HG02970 (cell line): ENCODE data around the gene ANXA6.

Experiments used
- ATAC-seq: cut with Tn5 transposase; IDR thresholded peaks from one replicate; pipeline ENCODE4 v1.9.1; 2021; ENCODE audit warnings: mild to moderate bottlenecking, moderate library complexity, moderate number of reproducible peaks; ENCODE audit not compliant: unreplicated experiment, low FRiP score

ANXA6 gene

GRCh38 chr5:151068433-151069197, 89.0 kb downstream of the ANXA6 start:
- ATAC-seq = peak; percentile 44

DNA sequence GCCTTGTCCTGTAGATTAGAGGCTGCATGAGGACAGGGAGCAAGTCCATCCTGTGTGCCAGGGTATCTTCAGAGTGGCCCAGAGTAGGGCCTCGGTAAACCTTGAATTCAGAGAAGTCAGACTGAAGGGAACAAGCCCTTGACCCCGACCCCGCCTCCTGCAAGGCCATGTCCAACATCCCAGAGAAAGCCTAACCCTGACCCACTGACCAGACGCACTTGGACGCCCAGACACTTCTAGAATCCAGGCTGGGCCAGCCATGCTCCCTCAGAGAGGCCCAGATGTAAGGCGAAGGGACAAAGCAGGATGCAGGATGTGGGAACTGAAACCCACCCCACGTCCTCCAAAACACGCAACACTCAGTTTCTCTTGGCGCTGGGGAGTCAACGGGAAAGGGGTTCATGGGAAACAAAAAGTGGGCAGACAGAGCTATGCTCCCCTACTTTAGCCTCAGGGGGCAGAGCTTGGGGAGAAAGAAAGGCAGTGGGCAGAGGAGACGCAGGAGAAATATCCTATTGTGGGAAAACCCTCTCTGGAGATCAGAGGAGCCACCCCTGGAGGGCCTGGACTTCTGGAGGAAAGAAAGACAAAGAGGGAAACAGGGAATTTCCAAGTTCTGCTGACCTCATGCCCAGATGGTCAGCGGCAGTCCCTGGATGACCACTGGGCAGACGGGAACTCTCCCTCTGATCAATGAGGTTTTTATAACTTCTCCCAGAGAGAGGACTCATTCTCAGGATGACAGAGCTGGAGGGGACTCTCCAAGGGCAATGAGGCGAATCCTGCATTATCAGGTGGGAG, 89.7 kb downstream of the ANXA6 start:
- no peak for ATAC-seq

GRCh38 chr5:151066920-151067319, 90.7 kb downstream of the ANXA6 start:
- no peak for ATAC-seq

DNA sequence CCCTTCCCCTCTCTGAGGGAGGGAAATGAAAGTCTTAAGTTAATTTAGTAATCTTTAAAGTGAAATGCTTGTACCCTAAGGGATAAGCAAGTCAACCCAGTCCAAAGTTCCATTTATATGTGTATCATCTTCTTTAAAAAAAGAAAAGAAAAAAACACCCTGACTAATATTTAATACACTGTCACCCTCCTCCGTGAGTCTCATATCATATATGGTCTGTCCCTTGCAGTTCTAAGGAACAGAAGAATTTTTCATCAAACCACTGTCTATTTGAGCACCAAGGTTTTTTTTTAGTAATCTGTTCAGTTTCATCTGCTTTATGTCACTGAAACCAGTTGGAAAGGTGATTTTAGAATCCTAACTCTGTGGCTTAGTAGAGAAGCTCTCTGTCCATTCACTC, 92.0 kb downstream of the ANXA6 start:
- no peak for ATAC-seq

DNA sequence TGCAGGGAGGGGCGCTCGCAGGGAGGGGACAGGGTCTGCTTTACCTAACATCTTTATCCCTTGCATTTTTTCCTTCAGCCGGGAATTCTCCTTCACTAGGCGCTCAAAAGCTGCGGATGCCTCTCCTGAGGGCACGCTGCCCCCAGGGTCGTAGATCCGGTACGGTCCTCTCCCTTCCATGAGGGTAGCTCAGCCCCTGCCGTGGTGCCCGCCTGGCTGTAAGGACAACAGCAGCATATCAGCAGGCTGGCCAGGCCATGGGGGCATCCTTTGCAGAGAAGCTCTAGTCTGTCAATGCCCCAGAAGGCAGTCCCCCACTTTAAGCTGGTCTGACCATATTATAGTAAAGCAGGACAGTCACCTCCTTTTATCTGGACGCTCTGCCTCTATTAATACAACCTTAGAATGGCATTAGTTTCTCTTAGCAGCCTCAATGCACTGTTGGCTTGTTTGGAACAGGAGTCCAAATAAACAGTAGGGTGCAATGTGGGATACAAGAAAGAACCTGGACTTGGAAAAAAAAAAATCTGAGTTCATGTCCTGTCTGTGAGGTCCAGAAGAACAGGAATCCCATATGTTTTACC, 92.6 kb downstream of the ANXA6 start:
- no peak for ATAC-seq

DNA sequence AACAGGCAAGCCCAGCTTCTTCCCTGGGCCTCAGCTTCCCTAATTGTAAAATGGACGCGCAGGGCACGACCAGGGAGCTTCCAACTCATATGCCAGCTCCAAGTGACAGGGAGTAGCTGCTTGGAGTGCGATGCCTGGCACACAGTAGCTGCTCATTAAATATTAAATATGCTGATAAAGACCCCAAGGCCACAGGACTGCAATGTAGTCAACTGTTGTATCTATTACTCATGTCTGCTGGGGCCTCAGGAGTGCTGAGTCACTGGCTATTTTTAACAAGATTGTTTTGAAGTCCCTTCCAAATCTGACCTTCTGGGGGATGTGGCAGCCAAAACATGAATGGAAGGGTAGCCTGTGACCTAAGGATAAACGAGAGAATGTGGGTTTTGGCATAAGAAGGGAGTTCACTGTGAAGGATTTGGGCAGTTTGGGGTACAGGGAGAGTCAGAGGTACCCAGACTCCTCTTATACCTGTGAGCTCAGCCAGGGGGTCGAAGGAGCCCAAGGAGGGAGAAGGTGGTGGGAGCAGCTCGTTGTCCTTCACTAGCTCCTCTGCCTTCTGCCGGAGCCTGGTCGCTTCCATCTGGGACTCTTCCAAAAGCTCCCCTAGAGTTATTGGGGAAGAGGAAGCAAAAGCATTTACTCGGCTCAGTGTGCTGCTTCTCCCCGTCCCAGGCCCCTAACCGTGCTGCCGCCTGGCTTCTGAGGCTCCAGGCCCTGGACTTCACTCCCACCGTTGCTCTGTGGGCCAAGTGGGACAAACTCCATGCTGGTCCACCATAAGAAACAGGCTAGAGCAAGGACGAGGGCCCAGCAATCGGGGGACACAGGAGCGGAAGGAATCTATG, 94.2 kb downstream of the ANXA6 start:
- ATAC-seq = no peak

- ATAC-seq = no peak
These were observed 95.0 kb downstream of the ANXA6 start for GRCh38 chr5:151062405-151063141.

GRCh38 chr5:151060742-151061141, 96.8 kb downstream of the ANXA6 start:
- ATAC-seq = no peak

DNA sequence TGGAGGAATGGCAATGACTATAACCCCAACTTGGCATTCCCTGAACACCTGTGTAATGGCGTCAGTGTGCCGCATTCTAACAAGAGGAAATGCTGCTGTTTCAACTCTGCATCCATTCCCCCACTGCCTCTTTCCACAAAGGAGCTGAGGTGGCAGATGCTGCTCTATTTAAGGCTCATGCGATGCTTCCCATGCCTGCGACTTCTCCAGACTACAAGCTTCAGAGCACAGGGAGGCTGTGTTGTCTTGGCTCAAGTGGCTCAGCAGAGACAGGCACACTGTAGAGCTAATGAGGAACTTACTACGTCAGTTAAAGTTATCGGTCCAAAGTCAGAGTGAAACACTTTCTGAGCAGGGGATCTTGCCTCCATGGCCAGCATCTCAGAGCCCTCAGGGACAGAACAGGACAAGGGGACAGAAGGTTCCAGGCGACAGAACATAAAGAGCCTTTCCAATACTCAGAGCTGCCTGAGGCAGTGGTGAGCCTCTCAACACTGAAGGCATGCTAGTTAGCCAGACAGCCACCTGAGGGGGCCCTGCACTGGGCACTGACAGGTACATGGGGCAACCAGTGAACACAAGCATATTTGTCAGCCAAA, 98.6 kb downstream of the ANXA6 start:
- no peak for ATAC-seq

DNA sequence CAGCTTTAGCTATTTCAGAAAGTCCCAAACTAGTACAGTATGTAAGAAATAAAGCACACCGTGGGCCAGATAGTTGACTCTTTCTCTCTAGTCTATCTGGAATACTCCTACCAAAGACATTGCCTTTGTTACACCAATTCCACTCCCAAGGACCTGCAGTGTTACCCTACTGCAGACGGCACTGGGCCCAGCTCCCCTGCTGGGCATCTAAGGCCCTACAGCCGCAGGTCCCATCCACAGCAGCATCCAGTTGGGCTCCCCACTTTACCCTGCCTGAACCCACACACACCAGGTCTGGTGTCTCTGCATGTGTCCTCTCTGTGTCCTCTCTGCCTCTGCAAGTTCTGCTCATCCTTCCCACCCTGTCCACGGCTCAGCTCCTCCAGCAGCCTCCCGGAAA, 99.3 kb downstream of the ANXA6 start:
- ATAC-seq = no peak

- no peak for ATAC-seq
These were observed 100.9 kb downstream of the ANXA6 start for GRCh38 chr5:151056379-151057325.

GRCh38 chr5:151055336-151055735, 102.2 kb downstream of the ANXA6 start:
- ATAC-seq = no peak

- no peak for ATAC-seq
These were observed 102.9 kb downstream of the ANXA6 start for GRCh38 chr5:151054709-151055108.

DNA sequence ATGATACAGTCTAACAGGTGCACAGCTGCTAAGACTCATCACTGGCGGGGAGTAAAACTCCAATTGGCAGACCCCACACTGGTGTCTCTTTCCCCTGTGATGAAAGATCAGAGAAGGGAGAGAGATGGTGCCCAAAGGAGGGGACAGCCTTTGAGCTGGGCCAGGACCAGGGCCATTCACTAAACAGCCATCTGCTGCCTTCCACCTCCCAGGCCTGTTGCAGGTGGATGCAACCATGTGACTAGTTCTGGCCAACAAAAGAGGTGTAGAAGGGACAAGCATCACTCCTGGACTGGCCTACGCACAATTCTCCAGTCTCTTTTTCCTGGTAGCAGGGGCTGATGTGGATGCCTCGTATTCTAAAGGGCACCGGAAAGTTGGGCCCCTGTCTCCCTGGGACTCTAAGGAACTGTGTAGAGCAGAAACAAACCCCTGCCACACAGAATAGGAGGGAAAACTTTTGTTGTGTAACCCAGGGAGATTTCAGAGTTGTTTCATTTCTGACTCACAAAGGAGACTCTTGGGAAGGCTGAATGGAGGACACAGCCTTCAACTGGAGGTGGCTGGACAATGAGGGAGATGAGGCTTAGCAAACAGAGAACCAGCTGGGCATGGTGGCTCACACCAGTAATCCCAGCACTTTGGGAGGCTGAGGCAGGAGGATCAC, 103.7 kb downstream of the ANXA6 start:
- ATAC-seq = no peak

- no peak for ATAC-seq
These were observed 104.7 kb downstream of the ANXA6 start for GRCh38 chr5:151052836-151053235.

DNA sequence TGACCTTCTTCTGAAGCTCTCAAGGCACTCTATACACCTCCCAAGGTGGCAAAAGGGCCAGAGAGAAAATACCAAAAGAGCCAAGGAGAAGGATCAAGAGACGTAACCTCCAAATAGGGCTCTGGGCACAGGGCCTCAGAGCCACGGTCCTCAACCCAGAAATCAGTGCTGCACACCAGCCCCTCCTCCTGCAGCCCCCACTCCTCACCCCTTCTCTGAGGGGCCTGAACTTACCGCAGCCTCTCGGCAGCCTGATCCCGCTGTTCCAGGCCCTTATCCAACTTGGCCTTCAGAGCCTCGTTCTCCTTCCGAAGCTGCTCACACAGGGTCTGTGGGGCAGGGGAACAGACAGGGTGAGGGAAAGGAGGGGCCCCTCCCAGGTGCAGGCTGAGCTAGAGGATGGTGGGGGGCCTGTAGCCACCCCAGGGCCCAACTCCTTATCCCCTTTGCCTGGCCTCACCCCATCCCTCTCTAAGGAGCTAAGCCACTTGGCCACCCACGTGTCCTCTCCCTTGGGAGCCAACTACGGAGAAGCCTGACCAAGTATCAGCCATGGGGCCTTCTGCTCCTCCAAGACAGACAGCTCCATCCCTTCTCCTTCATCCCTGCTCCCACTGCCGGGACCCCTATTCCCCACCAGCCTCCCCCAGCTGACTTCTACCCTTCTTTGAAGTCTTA, 105.5 kb downstream of the ANXA6 start:
- no peak for ATAC-seq
